Suprapubic skin (tissue), 4 donors: ENCODE measurements around the gene RAB37. TPM values are rescaled to one million over a fixed set of nuclear protein-coding genes. Genes with fewer than 3 reads are reported as not detected.

Experiments used
- DNase-seq, 2 donors: peaks; one replicate each; pipeline ENCODE4 v3.0.0-alpha.2; 2019; ENCODE audit warnings: low spot score in 2 of 2
- H3K27ac ChIP-seq: fragments of 200-600 bp; sonication (generic); one replicate; pipeline ENCODE4 v1.5.1; 2019
- H3K27me3 ChIP-seq: fragments of 200-600 bp; sonication (generic); one replicate; pipeline ENCODE4 v1.5.1; 2019
- H3K36me3 ChIP-seq: fragments of 200-600 bp; sonication (generic); one replicate; pipeline ENCODE4 v1.5.1; 2019
- H3K4me1 ChIP-seq: fragments of 200-600 bp; sonication (generic); one replicate; pipeline ENCODE4 v1.5.1; 2019
- H3K4me3 ChIP-seq: fragments of 200-600 bp; sonication (generic); one replicate; pipeline ENCODE4 v1.5.1; 2019; ENCODE audit warnings: mild to moderate bottlenecking
- H3K9me3 ChIP-seq: fragments of 200-600 bp; sonication (generic); one replicate; pipeline ENCODE4 v1.5.1; 2019
- CTCF ChIP-seq, 2 donors: fragments of 200-600 bp in 1 of 2; fragments of 450-650 bp in 1 of 2; sonication (generic) in 1 of 2; IDR thresholded peaks; one replicate each; pipeline ENCODE4 v1.5.1; 2016 to 2019; ENCODE audit warnings: antibody characterized with exemption in 2 of 2, mild to moderate bottlenecking in 1 of 2, moderate library complexity in 1 of 2
- EP300 ChIP-seq: sonication (generic); formaldehyde crosslinking; IDR thresholded peaks from one replicate; pipeline ENCODE4 v1.6.1; 2017; ENCODE audit warnings: antibody characterized with exemption
- POLR2A ChIP-seq, 2 donors: fragments of 450-650 bp; IDR thresholded peaks; one replicate each; pipeline ENCODE4 v1.6.1; 2017; ENCODE audit warnings: antibody characterized with exemption in 2 of 2, mild to moderate bottlenecking in 2 of 2, moderate library complexity in 2 of 2
- POLR2AphosphoS5 ChIP-seq, 3 donors: sonication (generic); formaldehyde crosslinking; IDR thresholded peaks; one replicate each; pipeline ENCODE4 v1.6.1; 2017; ENCODE audit warnings: antibody characterized with exemption in 3 of 3
- WGBS: methylation state at CpG from one replicate; pipeline ENCODE4 v1.1.5; 2018; 5-methylcytosine and 5-hydroxymethylcytosine counted together
- total RNA-seq, 4 donors: library from RNA; depleted of rRNA; stranded (reverse); fragments of >200 nt; gene quantifications; one replicate each; pipeline ENCODE4 v1.1.0, GENCODE V29; 2016

The RAB37 gene
- total RNA-seq, 4 donors from 2014 or later = 0.32 to 0.38 TPM; not detected in 2

GRCh38 chr17:74731347-74731605 lies 5.8 kb upstream of the RAB37 start:
- no peak overlapping the region for H3K27ac ChIP-seq
- DNase-seq = no peak
- no peaks in the 10 kb centered on the region for H3K9me3 ChIP-seq
- no peak overlapping the region for H3K4me3 ChIP-seq
- no peaks in the 10 kb centered on the region for H3K36me3 ChIP-seq
- no peak for TF ChIP-seq EP300
- TF ChIP-seq CTCF (IDR thresholded peaks at IDR 0.05) = no peak
- TF ChIP-seq POLR2AphosphoS5 (IDR thresholded peaks at IDR 0.05) = no peak
- TF ChIP-seq POLR2A (IDR thresholded peaks at IDR 0.05) = no peak
- WGBS = 88% methylated on average over 4 of the region's 4 CpGs
- H3K4me1 ChIP-seq = peaks cover 1% of the 10 kb centered on the region
- peaks cover 22% of the 10 kb centered on the region for H3K27me3 ChIP-seq

GRCh38 chr17:74732042-74732867 lies 4.8 kb upstream of the RAB37 start:
- TF ChIP-seq EP300 (no peak), POLR2A (IDR thresholded peaks at IDR 0.05) (no peak), POLR2AphosphoS5 (IDR thresholded peaks at IDR 0.05) (no peak), CTCF (IDR thresholded peaks at IDR 0.05) (no peak)
- Histone ChIP-seq H3K36me3 (no peaks in the 10 kb centered on the region), H3K4me3 (no peak overlapping the region), H3K4me1 (peaks cover 11% of the 10 kb centered on the region), H3K27me3 (peaks cover 31% of the 10 kb centered on the region), H3K27ac (no peak overlapping the region), H3K9me3 (no peaks in the 10 kb centered on the region)
- DNase-seq = no peak
- WGBS = 80% methylated on average over 12 of the region's 12 CpGs

- TF ChIP-seq CTCF (IDR thresholded peaks at IDR 0.05) = no peak
- TF ChIP-seq POLR2A (IDR thresholded peaks at IDR 0.05) = no peak
- no peak for TF ChIP-seq EP300
- no peak for TF ChIP-seq POLR2AphosphoS5 (IDR thresholded peaks at IDR 0.05)
These were observed 3.5 kb upstream of the RAB37 start for GRCh38 chr17:74733365-74734122.

GRCh38 chr17:74734256-74734655 lies 2.8 kb upstream of the RAB37 start:
- no peak for DNase-seq
- WGBS = 93% methylated on average over 3 of the region's 3 CpGs
- H3K27me3 ChIP-seq = peaks cover 51% of the 10 kb centered on the region

More at GRCh38 chr17:74733365-74734122, 3.5 kb upstream of the RAB37 start:
- 60% methylated on average over 9 of the region's 9 CpGs for WGBS
- Histone ChIP-seq H3K27ac (no peak overlapping the region), H3K27me3 (peaks cover 44% of the 10 kb centered on the region), H3K36me3 (no peaks in the 10 kb centered on the region), H3K4me1 (peaks cover 24% of the 10 kb centered on the region), H3K4me3 (no peak overlapping the region), H3K9me3 (no peaks in the 10 kb centered on the region)
- DNase-seq = no peak

More at GRCh38 chr17:74734256-74734655, 2.8 kb upstream of the RAB37 start:
- Histone ChIP-seq H3K4me3 (no peak overlapping the region), H3K4me1 (peaks cover 24% of the 10 kb centered on the region), H3K36me3 (no peaks in the 10 kb centered on the region), H3K27ac (no peak overlapping the region), H3K9me3 (no peaks in the 10 kb centered on the region)
- no peak for TF ChIP-seq POLR2A (IDR thresholded peaks at IDR 0.05)
- no peak for TF ChIP-seq CTCF (IDR thresholded peaks at IDR 0.05)
- TF ChIP-seq EP300 = no peak
- TF ChIP-seq POLR2AphosphoS5 (IDR thresholded peaks at IDR 0.05) = no peak
